H9 (cell line): Measurements from ENCODE around the gene PCDHGC3. TPM values are rescaled to one million over a fixed set of nuclear protein-coding genes. Genes with fewer than 3 reads are reported as not detected.

ENCODE experiments used
- DNase-seq: peaks from one replicate; pipeline ENCODE4 v3.0.0-alpha.2; 2017
- H2AFZ ChIP-seq: one replicate; pipeline ENCODE4 v1.6.1; 2013; ENCODE audit warnings: mild to moderate bottlenecking, low read length, control low read depth, moderate library complexity
- H2AK5ac ChIP-seq: 2 replicates; pipeline ENCODE4 v1.6.1; 2013; ENCODE audit warnings: low read length, control low read depth, mixed read lengths; ENCODE audit not compliant: insufficient read length
- H2BK120ac ChIP-seq: one replicate; pipeline ENCODE4 v1.6.1; 2013; ENCODE audit warnings: low read depth, mild to moderate bottlenecking, low read length, control low read depth, inconsistent platforms; ENCODE audit not compliant: poor library complexity, severe bottlenecking
- H2BK12ac ChIP-seq: 2 replicates; pipeline ENCODE4 v1.6.1; 2013; ENCODE audit warnings: low read length, control low read depth, mixed read lengths, low read depth; ENCODE audit not compliant: insufficient read length
- H2BK15ac ChIP-seq: 2 replicates; pipeline ENCODE4 v1.6.1; 2013; ENCODE audit warnings: low read depth, low read length, control low read depth
- H2BK20ac ChIP-seq: one replicate; pipeline ENCODE4 v1.6.1; 2013; ENCODE audit warnings: low read depth, mild to moderate bottlenecking, low read length, control low read depth, inconsistent platforms; ENCODE audit not compliant: poor library complexity, severe bottlenecking
- H2BK5ac ChIP-seq: 2 replicates; pipeline ENCODE4 v1.6.1; 2013; ENCODE audit warnings: low read length, control low read depth, mixed read lengths; ENCODE audit not compliant: insufficient read length
- H3K14ac ChIP-seq: 2 replicates; pipeline ENCODE4 v1.6.1; 2013; ENCODE audit warnings: low read length, control low read depth; ENCODE audit not compliant: insufficient read depth
- H3K18ac ChIP-seq: 2 replicates; pipeline ENCODE4 v1.6.1; 2013; ENCODE audit warnings: low read depth, mild to moderate bottlenecking, mixed read lengths, low read length, control low read depth; ENCODE audit not compliant: insufficient read length
- H3K23ac ChIP-seq: 2 replicates; pipeline ENCODE4 v1.6.1; 2013; ENCODE audit warnings: low read length, control low read depth, mixed read lengths, low read depth; ENCODE audit not compliant: insufficient read length
- H3K23me2 ChIP-seq: 2 replicates; pipeline ENCODE4 v1.6.1; 2013; ENCODE audit warnings: low read depth, mild to moderate bottlenecking, mixed read lengths, low read length, control low read depth; ENCODE audit not compliant: insufficient read length, poor library complexity, severe bottlenecking
- H3K27ac ChIP-seq: 2 replicates; pipeline ENCODE4 v1.5.1; 2013; ENCODE audit warnings: low read length, control low read depth, mixed read lengths, low read depth; ENCODE audit not compliant: insufficient read length
- H3K27me3 ChIP-seq: 2 replicates; pipeline ENCODE4 v1.6.1; 2013; ENCODE audit warnings: low read length, control low read depth, inconsistent platforms; ENCODE audit not compliant: insufficient read depth
- H3K4ac ChIP-seq: 2 replicates; pipeline ENCODE4 v1.6.1; 2013; ENCODE audit warnings: low read depth, mild to moderate bottlenecking, control low read depth, inconsistent platforms, low read length, moderate library complexity
- H3K4me1 ChIP-seq: 2 replicates; pipeline ENCODE4 v1.6.1; 2013; ENCODE audit warnings: low read length, control low read depth, inconsistent platforms; ENCODE audit not compliant: insufficient read depth
- H3K4me2 ChIP-seq: 2 replicates; pipeline ENCODE4 v1.6.1; 2013; ENCODE audit warnings: low read length, control low read depth, mixed read lengths; ENCODE audit not compliant: insufficient read length, insufficient read depth
- H3K56ac ChIP-seq: 2 replicates; pipeline ENCODE4 v1.6.1; 2013; ENCODE audit warnings: low read depth, mild to moderate bottlenecking, mixed read lengths, low read length, control low read depth; ENCODE audit not compliant: insufficient read length
- H3K79me1 ChIP-seq: 2 replicates; pipeline ENCODE4 v1.6.1; 2013; ENCODE audit warnings: low read depth, mild to moderate bottlenecking, moderate library complexity, low read length, control low read depth, inconsistent platforms; ENCODE audit not compliant: insufficient read depth, poor library complexity, severe bottlenecking
- H3K79me2 ChIP-seq: 2 replicates; pipeline ENCODE4 v1.6.1; 2013; ENCODE audit warnings: low read length, control low read depth, inconsistent platforms; ENCODE audit not compliant: insufficient read depth
- H3K9ac ChIP-seq: 2 replicates; pipeline ENCODE4 v1.6.1; 2013; ENCODE audit warnings: low read length, control low read depth, mixed read lengths; ENCODE audit not compliant: insufficient read length; ENCODE audit errors: extremely low read depth
- H3K9me3 ChIP-seq: one replicate; pipeline ENCODE4 v1.6.1; 2013; ENCODE audit warnings: low read depth, low read length, inconsistent platforms; ENCODE audit not compliant: control insufficient read depth
- H3T11ph ChIP-seq: one replicate; pipeline ENCODE4 v1.6.1; 2013; ENCODE audit warnings: mild to moderate bottlenecking, low read length, control low read depth, inconsistent platforms
- H4K20me1 ChIP-seq: one replicate; pipeline ENCODE4 v1.6.1; 2013; ENCODE audit not compliant: control insufficient read depth, insufficient read length, insufficient read depth
- H4K5ac ChIP-seq: 2 replicates; pipeline ENCODE4 v1.6.1; 2013; ENCODE audit warnings: low read depth, mild to moderate bottlenecking, mixed read lengths, low read length, control low read depth; ENCODE audit not compliant: insufficient read length
- H4K8ac ChIP-seq: replicated peaks from 2 replicates; pipeline ENCODE4 v1.6.1; 2013; ENCODE audit warnings: low read length, control low read depth, mixed read lengths, low read depth; ENCODE audit not compliant: insufficient read length
- H4K91ac ChIP-seq: 2 replicates; pipeline ENCODE4 v1.6.1; 2013; ENCODE audit warnings: low read depth, mild to moderate bottlenecking, moderate library complexity, mixed read lengths, low read length, control low read depth; ENCODE audit not compliant: insufficient read length
- H3K27ac Mint-ChIP-seq, 3 experiments: 2 replicates in 2 of 3; 3 replicates in 1 of 3; pipeline ENCODE4 v1.8.0; 2020 to 2021; ENCODE audit warnings: mixed read lengths in 3 of 3, mild to moderate bottlenecking in 1 of 3, moderate library complexity in 1 of 3
- H3K27me3 Mint-ChIP-seq: 2 replicates; pipeline ENCODE4 v1.8.0; 2021; ENCODE audit warnings: low read depth, mild to moderate bottlenecking, moderate library complexity, mixed read lengths
- H3K36me3 Mint-ChIP-seq, 3 experiments: 2 replicates in 2 of 3; 3 replicates in 1 of 3; pipeline ENCODE4 v1.8.0; 2020 to 2021; ENCODE audit warnings: low read depth in 3 of 3, mixed read lengths in 3 of 3; ENCODE audit not compliant: insufficient read depth in 1 of 3
- H3K4me1 Mint-ChIP-seq, 2 experiments: 2 replicates each; pipeline ENCODE4 v1.8.0; 2020; ENCODE audit warnings: mixed read lengths in 2 of 2
- H3K4me3 Mint-ChIP-seq, 2 experiments: 2 replicates in 1 of 2; 3 replicates in 1 of 2; pipeline ENCODE4 v1.8.0; 2020 to 2021; ENCODE audit warnings: mild to moderate bottlenecking in 2 of 2, mixed read lengths in 2 of 2, moderate library complexity in 1 of 2
- H3K9me3 Mint-ChIP-seq, 2 experiments: 2 replicates in 1 of 2; 3 replicates in 1 of 2; pipeline ENCODE4 v1.8.0; 2020; ENCODE audit warnings: mild to moderate bottlenecking in 2 of 2, mixed read lengths in 2 of 2, moderate library complexity in 1 of 2
- WGBS: extraction: QIAGEN DNeasy Blood & Tissue Kit; methylation state at CpG from one replicate; pipeline ENCODE4 v1.1.7; 2013; ENCODE audit warnings: missing lambda C conversion rate, low lambda C conversion rate, mixed read lengths; ENCODE audit not compliant: insufficient read length; ENCODE audit errors: extremely low coverage; 5-methylcytosine and 5-hydroxymethylcytosine counted together
- total RNA-seq: library from RNA; stranded (reverse); gene quantifications from 2 replicates; pipeline ENCODE4 v1.2.1, GENCODE V29; 2021
- TF ChIP-seq, protein P1 (sequence below): fragments of 200-600 bp; sonication (generic); conservative IDR thresholded peaks from 3 replicates; pipeline ENCODE4 v1.8.0; 2021; ENCODE audit warnings: antibody characterized with exemption, mild to moderate bottlenecking

The PCDHGC3 gene
- total RNA-seq, 1 experiment from 2014 or later: 19.8 TPM

GRCh38 chr5:141489841-141490240 lies 14.1 kb downstream of the PCDHGC3 start:
- Histone ChIP-seq H3K27me3 (peaks cover 12% of the 10 kb centered on the region; the same call in 1 of the 2 replicates), H3K27ac (no peak overlapping the region), H2BK20ac (no peak overlapping the region), H3K18ac (no peak overlapping the region), H3K4me2 (no peak overlapping the region), H3K56ac (no peak overlapping the region), H3K4ac (no peak overlapping the region), H4K91ac (no peak overlapping the region), H2BK120ac (no peak overlapping the region), H3K79me1 (no peaks in the 10 kb centered on the region), H2AFZ (no peak overlapping the region), H2BK5ac (no peak overlapping the region), H3K79me2 (no peaks in the 10 kb centered on the region; the same call in 1 of the 2 replicates), H3K4me1 (peaks cover 8% of the 10 kb centered on the region), H3K9ac (no peak overlapping the region), H3K23me2 (peaks cover 20% of the 10 kb centered on the region), H4K20me1 (no peaks in the 10 kb centered on the region), H2BK15ac (no peak overlapping the region), H4K5ac (no peak overlapping the region), H2AK5ac (no peak overlapping the region), H3K9me3 (no peaks in the 10 kb centered on the region), H3K14ac (no peak overlapping the region), H2BK12ac (no peak overlapping the region), H3T11ph (no peak overlapping the region), H3K23ac (no peak overlapping the region), H4K8ac (no peak overlapping the region)
- TF ChIP-seq, protein P1, sequence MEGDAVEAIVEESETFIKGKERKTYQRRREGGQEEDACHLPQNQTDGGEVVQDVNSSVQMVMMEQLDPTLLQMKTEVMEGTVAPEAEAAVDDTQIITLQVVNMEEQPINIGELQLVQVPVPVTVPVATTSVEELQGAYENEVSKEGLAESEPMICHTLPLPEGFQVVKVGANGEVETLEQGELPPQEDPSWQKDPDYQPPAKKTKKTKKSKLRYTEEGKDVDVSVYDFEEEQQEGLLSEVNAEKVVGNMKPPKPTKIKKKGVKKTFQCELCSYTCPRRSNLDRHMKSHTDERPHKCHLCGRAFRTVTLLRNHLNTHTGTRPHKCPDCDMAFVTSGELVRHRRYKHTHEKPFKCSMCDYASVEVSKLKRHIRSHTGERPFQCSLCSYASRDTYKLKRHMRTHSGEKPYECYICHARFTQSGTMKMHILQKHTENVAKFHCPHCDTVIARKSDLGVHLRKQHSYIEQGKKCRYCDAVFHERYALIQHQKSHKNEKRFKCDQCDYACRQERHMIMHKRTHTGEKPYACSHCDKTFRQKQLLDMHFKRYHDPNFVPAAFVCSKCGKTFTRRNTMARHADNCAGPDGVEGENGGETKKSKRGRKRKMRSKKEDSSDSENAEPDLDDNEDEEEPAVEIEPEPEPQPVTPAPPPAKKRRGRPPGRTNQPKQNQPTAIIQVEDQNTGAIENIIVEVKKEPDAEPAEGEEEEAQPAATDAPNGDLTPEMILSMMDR: no peak
- Mint-ChIP-seq H3K27ac (no peak overlapping the region; a peak in 1 of 7 replicates), H3K4me1 (peaks cover 29 to 33% of the 10 kb centered on the region in 2 experiments), H3K4me3 (no peak overlapping the region), H3K27me3 (peaks cover 23% of the 10 kb centered on the region), H3K9me3 (no peaks in the 10 kb centered on the region), H3K36me3 (peaks cover 16 to 22% (median 16%) of the 10 kb centered on the region in 3 experiments; a peak in 6 of 7 replicates)
- WGBS: no CpG with 5 or more reads among the region's 10 CpGs
- DNase-seq: no peak
